NCI-H1092 treated with DMSO at 0.1 percent for 48 hours (cell line): ENCODE measurements around the gene PRUNE2.
"Not testable (repeated sequence)": the region's sequence is repeated elsewhere in the genome, so short reads cannot be mapped to it uniquely, and the experiment has no call there.

Experiments
- DNase-seq: peaks from one replicate; lab custom pipeline; 2025; lab: John Stamatoyannopoulos, UW

PRUNE2 gene, protein sequence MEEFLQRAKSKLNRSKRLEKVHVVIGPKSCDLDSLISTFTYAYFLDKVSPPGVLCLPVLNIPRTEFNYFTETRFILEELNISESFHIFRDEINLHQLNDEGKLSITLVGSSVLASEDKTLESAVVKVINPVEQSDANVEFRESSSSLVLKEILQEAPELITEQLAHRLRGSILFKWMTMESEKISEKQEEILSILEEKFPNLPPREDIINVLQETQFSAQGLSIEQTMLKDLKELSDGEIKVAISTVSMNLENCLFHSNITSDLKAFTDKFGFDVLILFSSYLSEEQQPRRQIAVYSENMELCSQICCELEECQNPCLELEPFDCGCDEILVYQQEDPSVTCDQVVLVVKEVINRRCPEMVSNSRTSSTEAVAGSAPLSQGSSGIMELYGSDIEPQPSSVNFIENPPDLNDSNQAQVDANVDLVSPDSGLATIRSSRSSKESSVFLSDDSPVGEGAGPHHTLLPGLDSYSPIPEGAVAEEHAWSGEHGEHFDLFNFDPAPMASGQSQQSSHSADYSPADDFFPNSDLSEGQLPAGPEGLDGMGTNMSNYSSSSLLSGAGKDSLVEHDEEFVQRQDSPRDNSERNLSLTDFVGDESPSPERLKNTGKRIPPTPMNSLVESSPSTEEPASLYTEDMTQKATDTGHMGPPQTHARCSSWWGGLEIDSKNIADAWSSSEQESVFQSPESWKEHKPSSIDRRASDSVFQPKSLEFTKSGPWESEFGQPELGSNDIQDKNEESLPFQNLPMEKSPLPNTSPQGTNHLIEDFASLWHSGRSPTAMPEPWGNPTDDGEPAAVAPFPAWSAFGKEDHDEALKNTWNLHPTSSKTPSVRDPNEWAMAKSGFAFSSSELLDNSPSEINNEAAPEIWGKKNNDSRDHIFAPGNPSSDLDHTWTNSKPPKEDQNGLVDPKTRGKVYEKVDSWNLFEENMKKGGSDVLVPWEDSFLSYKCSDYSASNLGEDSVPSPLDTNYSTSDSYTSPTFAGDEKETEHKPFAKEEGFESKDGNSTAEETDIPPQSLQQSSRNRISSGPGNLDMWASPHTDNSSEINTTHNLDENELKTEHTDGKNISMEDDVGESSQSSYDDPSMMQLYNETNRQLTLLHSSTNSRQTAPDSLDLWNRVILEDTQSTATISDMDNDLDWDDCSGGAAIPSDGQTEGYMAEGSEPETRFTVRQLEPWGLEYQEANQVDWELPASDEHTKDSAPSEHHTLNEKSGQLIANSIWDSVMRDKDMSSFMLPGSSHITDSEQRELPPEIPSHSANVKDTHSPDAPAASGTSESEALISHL (N-terminal part only)

GRCh38 chr9:76905791-76906646 lies at the start of gene PRUNE2:
Gene PRUNE2, minus strand, starts transcription at chr9:76906114. Its CDS starts 151 bp downstream, at chr9:76905963.
- peak; percentile 87 for DNase-seq

GRCh38 chr9:76955406-76955805 lies 49.5 kb upstream of the PRUNE2 start:
- not testable (repeated sequence) for DNase-seq

GRCh38 chr9:76949865-76950264 lies 44.0 kb upstream of the PRUNE2 start:
- DNase-seq, result no peak

GRCh38 chr9:76944011-76944410 lies 38.1 kb upstream of the PRUNE2 start:
- DNase-seq, result no peak

GRCh38 chr9:76943054-76943453 lies 37.1 kb upstream of the PRUNE2 start:
- DNase-seq, result no peak

GRCh38 chr9:76932757-76933156 lies 26.8 kb upstream of the PRUNE2 start:
- DNase-seq, result no peak

- DNase-seq, result no peak
Observed at GRCh38 chr9:76932265-76932664, 26.4 kb upstream of the PRUNE2 start.

GRCh38 chr9:76927540-76928240 lies 21.8 kb upstream of the PRUNE2 start:
- DNase-seq, result no peak

DNA sequence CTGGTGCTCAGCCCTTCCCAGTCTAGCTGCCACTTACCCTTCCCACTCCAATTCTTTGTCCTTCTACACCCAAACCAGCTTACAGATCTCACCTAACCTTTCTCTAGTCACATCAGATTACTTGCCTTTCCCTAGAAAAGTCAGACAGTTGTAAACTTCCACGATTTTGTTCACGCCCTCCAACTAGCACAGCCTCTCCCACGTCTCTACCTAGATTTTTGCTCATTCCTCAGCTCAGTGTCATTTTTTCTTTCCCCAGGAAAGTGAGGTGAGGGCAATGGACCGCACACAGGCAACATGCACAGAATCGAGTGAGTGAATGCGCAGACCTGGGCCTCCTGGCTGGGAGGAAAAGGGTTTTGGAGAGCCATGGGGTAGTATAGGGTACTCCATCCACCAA lies 20.9 kb upstream of the PRUNE2 start:
- DNase-seq, result no peak

DNA sequence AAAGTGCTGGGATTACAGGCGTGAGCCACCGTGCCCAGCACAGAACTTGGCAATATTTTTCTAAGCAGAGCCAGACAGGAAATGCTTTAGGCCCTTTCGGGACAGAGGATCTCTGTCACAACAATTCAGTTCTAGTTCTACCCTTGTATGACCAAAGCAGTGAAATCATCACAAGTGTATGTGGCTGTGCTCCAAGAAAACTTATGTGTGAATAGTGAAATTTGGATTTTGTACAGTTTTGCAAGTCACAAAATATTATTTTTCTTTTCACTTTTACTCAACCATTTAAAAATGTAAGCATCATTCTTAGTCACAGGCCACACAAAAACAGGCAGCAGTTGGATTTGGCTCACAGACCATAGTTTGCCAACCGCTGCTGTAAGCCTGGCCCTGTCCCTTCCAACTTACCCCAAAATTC lies 20.4 kb upstream of the PRUNE2 start:
- no peak for DNase-seq

DNA sequence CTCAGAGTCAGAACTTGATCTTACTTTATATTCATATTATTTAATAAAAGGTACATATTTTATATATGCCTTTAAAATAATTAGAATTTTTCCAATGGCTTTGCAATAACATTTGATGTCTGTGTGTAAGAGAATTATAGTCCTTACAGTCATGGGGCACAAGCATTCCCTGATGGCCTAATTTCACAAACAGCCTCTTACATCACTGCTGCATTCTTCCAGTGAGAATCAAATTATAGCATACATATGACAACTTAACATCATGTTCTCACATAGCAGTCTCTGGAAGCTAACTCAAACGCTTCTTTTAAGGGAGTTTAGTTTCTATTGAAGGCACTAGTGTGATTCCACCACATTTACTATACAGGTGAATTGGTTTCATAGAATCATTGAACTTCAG lies 15.3 kb upstream of the PRUNE2 start:
- DNase-seq, result no peak

GRCh38 chr9:76917299-76917698 lies 11.4 kb upstream of the PRUNE2 start:
- DNase-seq, result no peak

DNA sequence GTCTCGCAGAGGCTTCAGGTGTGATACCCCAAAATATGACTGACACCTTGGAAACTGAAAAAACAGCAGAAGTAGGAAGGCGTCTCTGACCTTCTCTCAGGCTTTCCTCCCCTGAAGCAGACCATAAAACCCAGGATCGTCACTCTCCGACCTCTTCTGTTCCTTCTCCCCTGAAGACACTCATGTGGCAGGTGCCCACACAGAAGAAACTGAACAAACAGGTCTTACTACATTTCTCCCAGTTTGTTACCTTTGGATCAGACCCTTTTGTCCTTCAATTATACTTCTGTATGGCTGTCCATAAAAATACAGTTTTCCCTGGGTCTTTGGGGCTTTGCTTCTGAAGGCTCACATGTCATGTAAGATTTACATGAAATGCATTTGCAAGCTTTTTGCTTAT lies 10.3 kb upstream of the PRUNE2 start:
- no peak for DNase-seq

- no peak for DNase-seq
Observed at GRCh38 chr9:76913467-76913866, 7.6 kb upstream of the PRUNE2 start.

DNA sequence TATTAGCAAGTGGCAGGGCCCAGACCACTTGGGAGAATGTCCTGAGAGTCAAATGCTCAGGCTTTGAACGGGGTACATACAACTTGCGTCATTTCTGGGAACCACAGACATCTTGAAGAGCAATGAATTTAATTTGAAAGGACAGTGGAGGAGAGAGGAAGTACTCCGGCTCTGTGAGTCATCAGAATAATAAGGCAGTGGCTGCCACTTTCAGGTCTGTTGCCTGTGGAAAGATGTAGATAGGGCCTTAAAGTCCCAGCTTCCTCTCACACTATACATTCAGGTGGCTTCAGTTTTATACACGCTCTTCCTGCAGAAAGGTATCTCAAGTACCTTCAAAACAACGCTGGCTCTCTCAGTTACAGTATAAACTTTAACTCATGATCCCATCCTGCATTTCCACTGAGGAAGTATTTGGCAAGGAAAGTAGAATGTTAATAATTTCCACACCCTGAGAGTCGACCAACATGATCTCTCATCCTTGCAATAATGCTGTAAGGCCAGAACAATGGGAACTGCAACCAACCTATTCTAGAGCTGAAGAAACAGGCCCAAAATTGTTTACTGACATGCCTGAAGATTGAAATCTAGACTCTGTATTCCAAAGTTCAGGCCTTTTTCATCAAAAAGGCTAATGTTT lies 6.8 kb upstream of the PRUNE2 start:
- no peak for DNase-seq

- peak; percentile 19 for DNase-seq
Observed at GRCh38 chr9:76911971-76912370, 6.1 kb upstream of the PRUNE2 start.

- no peak for DNase-seq
Observed at GRCh38 chr9:76910861-76911260, 4.9 kb upstream of the PRUNE2 start.

- DNase-seq, result no peak
Observed at GRCh38 chr9:76906647-76906975, 697 bp upstream of the PRUNE2 start.

GRCh38 chr9:76904661-76905457 lies 1.1 kb downstream of the PRUNE2 start:
- peak; percentile 33 for DNase-seq
